Uterus (tissue), 4 donors: ENCODE data around the gene PDE8A. TPM values are rescaled to one million over a fixed set of nuclear protein-coding genes. Genes with fewer than 3 reads are reported as not detected.

Experiments
- DNase-seq, 2 donors: peaks; one replicate each; pipeline ENCODE4 v3.0.0-alpha.2; 2019 to 2020
- H3K27ac ChIP-seq, 2 donors: fragments of 200-600 bp; sonication (generic); 1 replicate in 1 of 2; 2 replicates in 1 of 2; pipeline ENCODE4 v1.5.1; 2016 to 2018
- H3K27me3 ChIP-seq, 2 donors: fragments of 200-600 bp; sonication (generic); one replicate each; pipeline ENCODE4 v1.5.1; 2018 to 2019; ENCODE audit warnings: control low read depth in 1 of 2
- H3K36me3 ChIP-seq, 2 donors: fragments of 200-600 bp; sonication (generic); one replicate each; pipeline ENCODE4 v1.5.1; 2019; ENCODE audit warnings: control low read depth in 1 of 2
- H3K4me1 ChIP-seq, 2 donors: fragments of 200-600 bp; sonication (generic); one replicate each; pipeline ENCODE4 v1.5.1; 2018 to 2019; ENCODE audit warnings: control low read depth in 1 of 2
- H3K4me3 ChIP-seq, 2 donors: fragments of 200-600 bp; sonication (generic); 1 replicate in 1 of 2; 2 replicates in 1 of 2; pipeline ENCODE4 v1.5.1; 2018 to 2019; ENCODE audit warnings: mild to moderate bottlenecking in 1 of 2
- H3K9me3 ChIP-seq, 2 donors: fragments of 200-600 bp; sonication (generic); one replicate each; pipeline ENCODE4 v1.5.1; 2019; ENCODE audit warnings: control low read depth in 1 of 2
- CTCF ChIP-seq, 4 experiments: fragments of 200-600 bp in 2 of 4; fragments of 450-650 bp in 2 of 4; sonication (generic) in 2 of 4; IDR thresholded peaks; one replicate each; pipeline ENCODE4 v1.5.1; 2016 to 2019; ENCODE audit warnings: antibody characterized with exemption in 4 of 4, mild to moderate bottlenecking in 2 of 4, moderate library complexity in 1 of 4
- POLR2A ChIP-seq, 2 donors: fragments of 450-650 bp; IDR thresholded peaks; one replicate each; pipeline ENCODE4 v1.6.1; 2016; ENCODE audit warnings: antibody characterized with exemption in 2 of 2, mild to moderate bottlenecking in 1 of 2, moderate library complexity in 1 of 2
- intact Hi-C: fragments of 100-400 bp; cut with DNase I; formaldehyde crosslinking; loops from one replicate; pipeline ENCODE4 v1.15.1; 2023; ENCODE audit warnings: low total_unique reads
- total RNA-seq, 4 donors: library from RNA; depleted of rRNA in 3 of 4; stranded (reverse); fragments of >200 nt in 3 of 4; gene quantifications; one replicate each; pipeline versions ENCODE4 v1.1.0 to v1.2.4, GENCODE V29; 2014 to 2023
- donor health status: DM: yes; HTN: yes; CAD: no.

PDE8A gene
- total RNA-seq, 4 donors from 2014 or later: 25.1 to 67.0 (median 34.0) TPM

- Histone ChIP-seq H3K4me1 (no peaks in the 10 kb centered on the region), H3K27ac (no peak overlapping the region), H3K36me3 (no peaks in the 10 kb centered on the region), H3K27me3 (no peaks in the 10 kb centered on the region), H3K4me3 (no peak overlapping the region), H3K9me3 (no peaks in the 10 kb centered on the region)
- DNase-seq: peak; percentile 59 to 61
- intact Hi-C loops: loop anchor here (10.0 kb wide), 1 partner anchor 80 kb away; no protein-coding TSS in a partner anchor
- TF ChIP-seq POLR2A (IDR thresholded peaks at IDR 0.05) (no peak), CTCF (IDR thresholded peaks at IDR 0.05) (peak; percentile 52 to 78 (median 72))
Measured at GRCh38 chr15:85044251-85044853, 62.7 kb downstream of the PDE8A start.

- H3K27ac ChIP-seq: peak overlapping the region in 1 of 2 donors; percentile 2
- intact Hi-C loops: loop anchor here (10.0 kb wide), 1 partner anchor 80 kb away; no protein-coding TSS in a partner anchor
- no peak overlapping the region for H3K4me3 ChIP-seq
- H3K27me3 ChIP-seq: no peaks in the 10 kb centered on the region
- TF ChIP-seq CTCF (IDR thresholded peaks at IDR 0.05): no peak
- TF ChIP-seq POLR2A (IDR thresholded peaks at IDR 0.05): no peak
- H3K36me3 ChIP-seq: no peaks in the 10 kb centered on the region
- no peak for DNase-seq
- no peaks in the 10 kb centered on the region for H3K4me1 ChIP-seq
- no peaks in the 10 kb centered on the region for H3K9me3 ChIP-seq
Measured at GRCh38 chr15:85044894-85045293, 63.2 kb downstream of the PDE8A start.

GRCh38 chr15:85045615-85046014 is 64.0 kb downstream of the PDE8A start:
- no peaks in the 10 kb centered on the region for H3K27me3 ChIP-seq
- no peaks in the 10 kb centered on the region for H3K9me3 ChIP-seq
- TF ChIP-seq POLR2A (IDR thresholded peaks at IDR 0.05) (no peak), CTCF (IDR thresholded peaks at IDR 0.05) (no peak)
- no peaks in the 10 kb centered on the region for H3K4me1 ChIP-seq
- intact Hi-C loops: loop anchor here (10.0 kb wide), 1 partner anchor 81 kb away; no protein-coding TSS in a partner anchor
- H3K36me3 ChIP-seq: no peaks in the 10 kb centered on the region
- H3K4me3 ChIP-seq: no peak overlapping the region
- H3K27ac ChIP-seq: peak overlapping the region in 1 of 2 donors; percentile 11
- DNase-seq: no peak

GRCh38 chr15:85047271-85047948 is 65.8 kb downstream of the PDE8A start:
- peak in 1 of 2 donors; percentile 9 for TF ChIP-seq POLR2A (IDR thresholded peaks at IDR 0.05)
- TF ChIP-seq CTCF (IDR thresholded peaks at IDR 0.05): no peak
- DNase-seq: peak in 1 of 2 donors; percentile 20
- no peaks in the 10 kb centered on the region for H3K4me1 ChIP-seq
- H3K9me3 ChIP-seq: no peaks in the 10 kb centered on the region
- no peaks in the 10 kb centered on the region for H3K27me3 ChIP-seq
- intact Hi-C loops: loop anchor here (10.0 kb wide), 1 partner anchor 83 kb away; no protein-coding TSS in a partner anchor
- peak overlapping the region in 1 of 2 donors; percentile 34 for H3K27ac ChIP-seq
- H3K4me3 ChIP-seq: no peak overlapping the region
- H3K36me3 ChIP-seq: no peaks in the 10 kb centered on the region

GRCh38 chr15:85048430-85048829 is 66.8 kb downstream of the PDE8A start:
- Histone ChIP-seq H3K27me3 (no peaks in the 10 kb centered on the region), H3K4me1 (no peaks in the 10 kb centered on the region), H3K27ac (no peak overlapping the region), H3K9me3 (no peaks in the 10 kb centered on the region), H3K36me3 (no peaks in the 10 kb centered on the region), H3K4me3 (no peak overlapping the region)
- TF ChIP-seq CTCF (IDR thresholded peaks at IDR 0.05) (no peak), POLR2A (IDR thresholded peaks at IDR 0.05) (no peak)
- no peak for DNase-seq
- intact Hi-C loops: loop anchor here (10.0 kb wide), 1 partner anchor 84 kb away; no protein-coding TSS in a partner anchor
